Astrocyte of the spinal cord (primary cell): ENCODE results near the gene DOCK2.

Experiments used
- DNase-seq: peaks from one replicate; pipeline ENCODE4 v3.0.0; 2011; ENCODE audit warnings: low read depth, low spot score
- H3K4me3 ChIP-seq: 2 replicates; pipeline ENCODE4 v1.5.1; 2011; ENCODE audit warnings: low read depth, mild to moderate bottlenecking, low read length, moderate library complexity
- in situ Hi-C: cut with HindIII; loops from 2 replicates; pipeline ENCODE4 v1.10.0; 2017; ENCODE audit warnings: low sequenced_read_pairs
- TF ChIP-seq, protein P1 (sequence below): IDR thresholded peaks from 2 replicates; pipeline ENCODE4 v1.5.1; 2012; ENCODE audit warnings: low read depth, mild to moderate bottlenecking, low read length, inconsistent platforms

Gene DOCK2

DNA sequence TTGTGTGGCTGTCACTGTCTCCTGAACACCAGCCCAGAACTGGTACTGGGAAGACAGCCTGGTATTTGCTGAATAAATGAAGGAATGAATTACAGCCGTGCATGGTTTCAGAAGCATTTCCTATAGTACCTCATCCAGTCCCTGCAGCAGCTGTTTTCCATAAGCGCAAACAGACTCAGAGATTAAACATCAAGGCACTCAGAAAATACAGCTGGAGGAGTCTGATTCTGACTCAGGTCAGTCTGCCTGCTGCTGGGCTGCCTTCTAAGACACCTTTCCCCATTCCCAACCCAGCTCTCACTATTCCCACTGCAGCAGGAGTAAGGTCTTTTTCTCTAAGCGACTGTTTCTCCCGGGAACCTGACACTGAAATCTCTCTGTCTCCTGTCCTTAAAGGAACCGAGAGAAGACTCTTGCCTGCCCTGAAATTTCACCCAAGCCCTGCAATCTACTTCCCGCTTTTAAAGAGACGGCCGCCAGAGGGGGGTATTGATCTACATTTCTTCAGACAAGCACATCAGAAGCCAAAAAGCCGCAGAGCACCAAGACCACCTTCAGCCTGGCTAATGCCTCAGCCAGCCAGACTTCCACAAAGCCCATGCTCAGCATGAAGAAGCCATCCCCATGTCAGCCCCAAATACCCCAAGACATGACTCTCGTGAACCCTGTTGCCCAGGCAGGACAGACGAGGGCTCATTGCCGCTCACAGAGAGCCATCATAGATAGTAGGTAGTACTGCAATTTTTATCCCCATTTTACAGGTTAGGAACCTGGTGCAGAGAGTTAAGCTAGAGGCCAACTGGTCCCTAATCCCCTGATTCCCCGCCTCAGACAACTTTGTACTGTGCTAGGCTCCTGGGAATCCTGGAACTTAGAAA lies 463.2 kb downstream of the DOCK2 start:
- no peak overlapping the region for H3K4me3 ChIP-seq
- TF ChIP-seq, protein P1, sequence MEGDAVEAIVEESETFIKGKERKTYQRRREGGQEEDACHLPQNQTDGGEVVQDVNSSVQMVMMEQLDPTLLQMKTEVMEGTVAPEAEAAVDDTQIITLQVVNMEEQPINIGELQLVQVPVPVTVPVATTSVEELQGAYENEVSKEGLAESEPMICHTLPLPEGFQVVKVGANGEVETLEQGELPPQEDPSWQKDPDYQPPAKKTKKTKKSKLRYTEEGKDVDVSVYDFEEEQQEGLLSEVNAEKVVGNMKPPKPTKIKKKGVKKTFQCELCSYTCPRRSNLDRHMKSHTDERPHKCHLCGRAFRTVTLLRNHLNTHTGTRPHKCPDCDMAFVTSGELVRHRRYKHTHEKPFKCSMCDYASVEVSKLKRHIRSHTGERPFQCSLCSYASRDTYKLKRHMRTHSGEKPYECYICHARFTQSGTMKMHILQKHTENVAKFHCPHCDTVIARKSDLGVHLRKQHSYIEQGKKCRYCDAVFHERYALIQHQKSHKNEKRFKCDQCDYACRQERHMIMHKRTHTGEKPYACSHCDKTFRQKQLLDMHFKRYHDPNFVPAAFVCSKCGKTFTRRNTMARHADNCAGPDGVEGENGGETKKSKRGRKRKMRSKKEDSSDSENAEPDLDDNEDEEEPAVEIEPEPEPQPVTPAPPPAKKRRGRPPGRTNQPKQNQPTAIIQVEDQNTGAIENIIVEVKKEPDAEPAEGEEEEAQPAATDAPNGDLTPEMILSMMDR, result peak; percentile 72
- in situ Hi-C loops, result no loop called here

DNA sequence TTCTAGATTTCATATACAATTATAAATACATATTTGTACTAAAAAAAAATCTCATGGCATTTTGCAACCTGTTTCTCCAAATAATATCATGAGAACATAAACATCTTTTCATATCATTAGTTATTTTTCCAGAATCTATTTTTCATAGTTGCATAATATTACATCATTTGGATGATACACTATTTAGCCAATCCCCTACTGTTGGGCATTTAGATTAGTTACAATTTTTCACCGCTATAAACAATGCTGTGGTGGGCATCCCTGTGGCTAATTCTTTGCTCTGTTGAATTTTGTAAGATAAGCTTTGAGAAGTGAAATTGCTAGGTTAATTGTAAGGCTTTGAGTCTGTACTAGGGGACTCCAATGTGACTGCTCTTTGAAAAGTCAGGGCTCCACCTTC lies 466.4 kb downstream of the DOCK2 start:
- TF ChIP-seq, protein P1, result no peak
- in situ Hi-C loops, result no loop called here
- no peak for DNase-seq
- no peak overlapping the region for H3K4me3 ChIP-seq

More for the DNA sequence above, 463.2 kb downstream of the DOCK2 start:
- peak; percentile 84 for DNase-seq

DNA sequence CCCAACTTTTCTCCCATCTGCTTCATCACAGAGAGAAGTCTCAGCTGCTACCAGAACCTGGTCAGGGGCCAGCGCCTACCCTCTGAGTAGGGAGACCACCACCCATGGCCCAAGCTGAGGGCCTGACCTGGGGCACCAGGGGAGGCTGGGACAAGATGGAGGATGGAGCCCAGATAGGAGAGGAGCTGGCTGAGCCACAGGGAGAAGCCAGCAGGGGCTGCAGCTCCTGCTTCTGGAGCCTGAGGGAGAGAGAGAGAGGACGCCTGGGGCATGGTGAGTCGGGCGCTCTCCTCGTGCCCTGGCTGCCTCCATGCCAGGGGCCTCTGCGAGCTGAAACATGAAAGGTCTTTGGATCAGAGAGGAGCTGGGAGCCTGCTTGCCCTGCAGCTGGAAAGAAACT lies 467.2 kb downstream of the DOCK2 start:
- H3K4me3 ChIP-seq, result no peak overlapping the region
- in situ Hi-C loops, result no loop called here
- TF ChIP-seq, protein P1, result no peak
- DNase-seq, result no peak

DNA sequence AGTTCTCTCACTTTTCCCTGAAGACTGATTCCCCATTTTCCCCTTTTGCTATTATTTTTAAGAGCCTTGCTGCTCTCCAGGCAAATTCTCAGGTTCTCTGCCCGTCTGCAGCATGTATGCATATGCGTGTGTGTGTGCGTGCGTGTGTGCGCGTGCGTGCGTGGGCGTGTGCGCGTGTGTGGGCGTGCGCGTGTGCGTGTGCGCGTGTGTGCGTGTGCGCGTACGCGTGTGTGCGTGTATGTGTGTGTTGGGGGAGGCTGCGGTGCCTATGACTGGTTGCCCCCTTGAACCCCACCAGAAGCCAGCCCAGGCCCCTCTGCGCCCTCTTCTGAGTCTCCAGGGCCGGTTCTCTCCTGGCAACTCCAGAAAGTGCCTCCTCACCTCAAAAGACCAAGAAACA lies 467.6 kb downstream of the DOCK2 start:
- no peak for DNase-seq
- H3K4me3 ChIP-seq, result no peak overlapping the region
- in situ Hi-C loops, result no loop called here
- TF ChIP-seq, protein P1, result no peak

DNA sequence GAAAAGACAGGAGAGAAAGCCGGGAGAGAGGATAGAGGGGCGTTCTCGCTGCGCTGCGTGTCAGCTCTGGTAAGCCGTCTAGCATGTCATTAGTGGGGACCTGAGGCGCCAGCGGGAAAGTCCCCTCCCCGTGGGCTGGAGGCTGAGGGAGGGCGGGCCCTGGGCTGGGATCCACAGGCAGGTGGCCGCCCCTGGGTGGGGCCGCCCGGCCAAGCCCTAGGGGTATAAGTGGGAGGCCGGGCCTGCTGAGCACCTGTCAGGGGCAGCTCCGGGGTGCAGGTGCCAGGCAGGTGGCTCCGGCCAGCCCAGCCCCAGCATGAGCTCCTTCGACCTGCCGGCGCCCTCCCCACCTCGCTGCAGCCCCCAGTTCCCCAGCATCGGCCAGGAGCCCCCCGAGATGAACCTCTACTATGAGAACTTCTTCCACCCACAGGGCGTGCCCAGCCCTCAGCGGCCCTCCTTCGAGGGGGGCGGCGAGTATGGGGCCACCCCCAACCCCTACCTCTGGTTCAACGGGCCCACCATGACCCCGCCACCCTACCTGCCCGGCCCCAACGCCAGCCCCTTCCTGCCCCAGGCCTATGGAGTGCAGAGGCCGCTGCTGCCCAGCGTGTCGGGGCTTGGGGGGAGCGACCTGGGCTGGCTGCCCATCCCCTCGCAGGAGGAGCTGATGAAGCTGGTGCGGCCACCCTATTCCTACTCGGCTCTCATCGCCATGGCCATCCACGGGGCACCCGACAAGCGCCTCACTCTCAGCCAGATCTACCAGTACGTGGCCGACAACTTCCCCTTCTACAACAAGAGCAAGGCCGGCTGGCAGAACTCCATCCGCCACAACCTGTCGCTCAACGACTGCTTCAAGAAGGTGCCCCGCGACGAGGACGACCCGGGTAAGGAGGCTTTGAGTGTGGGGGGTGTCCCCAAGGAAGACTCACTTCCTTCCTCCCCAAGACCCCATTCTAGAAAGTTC lies 468.9 kb downstream of the DOCK2 start, which contains the start of gene FOXI1:
TSS of gene FOXI1 (plus strand) at position 256 of the 970 bp plus-strand sequence. CDS start at position 317, 61 bp downstream.
- no peak within 1 kb of the TSS for H3K4me3 ChIP-seq
- TF ChIP-seq, protein P1, result no peak
- DNase-seq, result no peak
- in situ Hi-C loops, result no loop called here

DNA sequence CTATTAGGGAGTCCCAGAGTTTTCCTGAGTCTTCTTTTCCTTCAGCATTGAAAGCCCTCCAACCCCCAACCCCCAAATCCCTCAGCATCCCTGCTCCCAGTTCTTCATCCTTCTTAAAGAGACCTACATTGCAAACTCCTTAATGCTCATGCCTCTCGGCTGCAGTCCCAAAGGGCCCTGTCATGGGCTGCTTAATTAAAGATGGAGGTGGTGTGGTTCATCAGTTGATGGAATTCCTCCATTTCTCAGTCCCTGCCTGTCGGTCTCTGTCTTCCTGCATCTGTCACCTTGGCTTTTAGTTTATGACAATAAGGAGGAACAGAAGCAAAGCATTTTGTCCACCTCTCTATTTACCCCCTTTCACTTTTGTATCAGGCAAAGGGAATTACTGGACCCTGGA lies 470.6 kb downstream of the DOCK2 start:
- in situ Hi-C loops, result no loop called here
- no peak for DNase-seq
- TF ChIP-seq, protein P1, result no peak
- no peak overlapping the region for H3K4me3 ChIP-seq
